D721Med (cell line): ENCODE measurements around the gene SCYGR8.
A peak's percentile ranks its signal among the peaks of the same experiment; 100 is the strongest.

Experiments used
- DNase-seq: peaks from one replicate; pipeline ENCODE4 v3.0.0; 2011; ENCODE audit warnings: low spot score; ENCODE audit not compliant: insufficient read length
- FAIRE-seq: peaks from 2 replicates; lab custom pipeline; 2011; peaks lifted over from hg19 to GRCh38; lab: Jason Lieb, UNC
- CTCF ChIP-seq: IDR thresholded peaks from 2 replicates; pipeline ENCODE4 v1.5.1; 2012; ENCODE audit warnings: mild to moderate bottlenecking, control low read depth; ENCODE audit not compliant: insufficient read depth; ENCODE audit errors: missing control alignments

The SCYGR8 gene

GRCh38 chr2:227761740-227762476, 16.2 kb downstream of the SCYGR8 start:
- DNase-seq (no peak), FAIRE-seq (no peak)
- no peak for TF ChIP-seq CTCF

GRCh38 chr2:227765788-227766372, 20.2 kb downstream of the SCYGR8 start:
- DNase-seq (no peak), FAIRE-seq (no peak)
- TF ChIP-seq CTCF = no peak

- peak; percentile 81 for TF ChIP-seq CTCF
- FAIRE-seq (no peak), DNase-seq (peak; percentile 49)
Observed at GRCh38 chr2:227766373-227766883, 20.7 kb downstream of the SCYGR8 start.

- FAIRE-seq = no peak
Observed at GRCh38 chr2:227767830-227768229, 22.1 kb downstream of the SCYGR8 start.

GRCh38 chr2:227772197-227772661, 26.5 kb downstream of the SCYGR8 start:
- DNase-seq (no peak), FAIRE-seq (no peak)
- no peak for TF ChIP-seq CTCF

More at GRCh38 chr2:227767830-227768229, 22.1 kb downstream of the SCYGR8 start:
- DNase-seq = no peak
- TF ChIP-seq CTCF = no peak

GRCh38 chr2:227772932-227773331, 27.2 kb downstream of the SCYGR8 start:
- no peak for DNase-seq
- no peak for FAIRE-seq
- no peak for TF ChIP-seq CTCF
